Measurements from ENCODE around the gene HK2. TPM values are rescaled to one million over a fixed set of nuclear protein-coding genes. Genes with fewer than 3 reads are reported as not detected.

Gene HK2
- total and polyA plus RNA-seq, 2 of the 4 experiments (the other 2 are of a cell fraction): 17.4 to 20.9 TPM

- ATAC-seq (ENCODE audit: low read depth) (peak; percentile 58), DNase-seq (peak; percentile 48)
- Histone ChIP-seq H4K5ac (ENCODE audit: low read depth, low read length) (no peak overlapping the region), H3K9ac (ENCODE audit: low read depth, low read length) (no peak overlapping the region; the same call in 1 of the 2 replicates), H3K27me3 (ENCODE audit: control insufficient read depth, insufficient read depth, low read length) (no peaks in the 10 kb centered on the region), H3K56ac (ENCODE audit: extremely low read depth, insufficient read depth, low read length) (no peak overlapping the region), H2AK5ac (ENCODE audit: low read depth, low read length) (peak overlapping the region; percentile 21; the same call in 1 of the 2 replicates), H3K4me2 (ENCODE audit: low read depth, low read length) (peak overlapping the region; percentile 69), H2BK5ac (ENCODE audit: low read depth, low read length, poor library complexity, severe bottlenecking) (no peak overlapping the region), H3K9me3 (ENCODE audit: control insufficient read depth, insufficient read depth, low read length) (no peaks in the 10 kb centered on the region), H3K36me3 (ENCODE audit: control insufficient read depth, insufficient read depth, low read length) (no peaks in the 10 kb centered on the region), H3K4me3 (ENCODE audit: insufficient read depth, low read depth, low read length) (peak overlapping the region; percentile 42), H3K4me1 (ENCODE audit: control insufficient read depth, insufficient read depth, low read length) (peaks cover 17% of the 10 kb centered on the region), H3K14ac (replicated peaks; ENCODE audit: low read depth, low read length) (no peak overlapping the region), H4K20me1 (ENCODE audit: insufficient read depth, low read length) (no peaks in the 10 kb centered on the region), H4K91ac (ENCODE audit: insufficient read depth, low read depth, low read length) (peak overlapping the region; percentile 98; the same call in 1 of the 2 replicates), H3K18ac (ENCODE audit: low read depth, low read length) (no peak overlapping the region), H3K4ac (ENCODE audit: low read depth, low read length) (peak overlapping the region; percentile 46; the same call in 1 of the 2 replicates), H3K23ac (ENCODE audit: low read depth, low read length) (no peak overlapping the region), H2BK20ac (ENCODE audit: low read depth, low read length) (peak overlapping the region; percentile 19; the same call in 1 of the 2 replicates), H4K8ac (ENCODE audit: low read depth in 2 of 2, low read length in 2 of 2) (peak overlapping the region in 1 of 2 experiments; percentile 64; a peak in 3 of 4 replicates), H3K27ac (ENCODE audit: insufficient read depth, low read length) (no peak overlapping the region), H2AFZ (replicated peaks; ENCODE audit: low read length, poor library complexity) (peak overlapping the region; percentile 95), H2AK9ac (replicated peaks; ENCODE audit: low read depth, low read length, poor library complexity) (peak overlapping the region; percentile 71), H3K79me1 (ENCODE audit: low read depth in 1 of 2, low read length in 2 of 2) (peaks cover 0 to 13% of the 10 kb centered on the region in 2 experiments; a peak in 1 of 4 replicates), H3K9me1 (ENCODE audit: insufficient read depth, low read length) (peaks cover 21% of the 10 kb centered on the region), H2BK120ac (ENCODE audit: low read depth, low read length) (peak overlapping the region; percentile 95), H2BK15ac (ENCODE audit: low read depth, low read length) (peak overlapping the region; percentile 35; the same call in 1 of the 3 replicates)
- no TSS peak for BruUV-seq (replicated peaks)
- WGBS, 2 experiments (ENCODE audit: extremely low coverage in 2 of 2, insufficient read length in 1 of 2): 4% methylated on average over 24 of the region's 34 CpGs; no CpG with 5 or more reads in 1 of the 2 experiments
- no peak for TF ChIP-seq BHLHE40 (IDR thresholded peaks at IDR 0.05; ENCODE audit: low read depth, low read length)
- TF ChIP-seq MAFK (IDR thresholded peaks at IDR 0.05; ENCODE audit: low read depth, low read length): no peak
- peak; percentile 83 for TF ChIP-seq CTCF (conservative IDR thresholded peaks at IDR 0.05; ENCODE audit: low read depth, low read length)
- no peak for TF ChIP-seq RFX5 (IDR thresholded peaks at IDR 0.05; ENCODE audit: low read depth, low read length)
- peak; percentile 88 for TF ChIP-seq RAD21 (IDR thresholded peaks at IDR 0.05; ENCODE audit: low read length)
- TF ChIP-seq SMC3 (IDR thresholded peaks at IDR 0.05; ENCODE audit: low read depth, low read length): peak; percentile 67
- ChIA-PET CTCF (interaction anchor here (0.6 to 1.8 kb wide), 3 partner anchors 145 to 378 kb away, joined by 3 to 5 read pairs (median 3); no protein-coding TSS in a partner anchor), POLR2A (ENCODE audit: unreplicated experiment) (no interaction called here)
- dilution Hi-C loops (cut with HindIII; ENCODE audit: low sequenced_read_pairs, unreplicated experiment) (no loop called here), intact Hi-C loops (cut with micrococcal nuclease) (loop anchor here (1.0 to 5.0 kb wide), 5 partner anchors 145 to 687 kb away; partner anchors contain the start of gene TACR1), in situ Hi-C loops (cut with MboI; ENCODE audit: low sequenced_read_pairs) (loop anchor here (10.0 to 25.0 kb wide), 2 partner anchors 485 to 692 kb away; no protein-coding TSS in a partner anchor)
These were observed 85.9 kb downstream of the HK2 start for GRCh38 chr2:74919827-74920226.

Data from IMR-90 (cell line).